ENCODE results near the gene NCK1. TPM values are rescaled to one million over a fixed set of nuclear protein-coding genes. Genes with fewer than 3 reads are reported as not detected.

Gene NCK1
- total RNA-seq, 1 donor from 2014 or later = 54.3 TPM

GRCh38 chr3:136932978-136933772 lies 71.2 kb downstream of the NCK1 start:
- intact Hi-C loops (cut with DNase I) = no loop called here
- no peak for DNase-seq (ENCODE audit: low spot score)
- no peak for ATAC-seq

GRCh38 chr3:136937175-136937574 lies 75.2 kb downstream of the NCK1 start:
- intact Hi-C loops (cut with DNase I) = no loop called here
- no peak for ATAC-seq
- no peak for DNase-seq (ENCODE audit: low spot score)

GRCh38 chr3:136937851-136938250 lies 75.8 kb downstream of the NCK1 start:
- intact Hi-C loops (cut with DNase I) = no loop called here
- DNase-seq (ENCODE audit: low spot score) = no peak
- ATAC-seq = no peak

GRCh38 chr3:136938334-136938733 lies 76.3 kb downstream of the NCK1 start:
- DNase-seq (ENCODE audit: low spot score) (no peak), ATAC-seq (no peak)
- intact Hi-C loops (cut with DNase I) = no loop called here

- intact Hi-C loops (cut with DNase I) = no loop called here
- ATAC-seq = no peak
- no peak for DNase-seq (ENCODE audit: low spot score)
Measured at GRCh38 chr3:136939489-136939888, 77.5 kb downstream of the NCK1 start.

- intact Hi-C loops (cut with DNase I) = no loop called here
- no peak for ATAC-seq
- no peak for DNase-seq (ENCODE audit: low spot score)
Measured at GRCh38 chr3:136942803-136943202, 80.8 kb downstream of the NCK1 start.

- no peak for ATAC-seq
- intact Hi-C loops (cut with DNase I) = no loop called here
Measured at GRCh38 chr3:136943436-136943835, 81.4 kb downstream of the NCK1 start.

GRCh38 chr3:136946978-136947377 lies 85.0 kb downstream of the NCK1 start:
- no peak for DNase-seq (ENCODE audit: low spot score)
- ATAC-seq = no peak
- intact Hi-C loops (cut with DNase I) = no loop called here

More at GRCh38 chr3:136943436-136943835, 81.4 kb downstream of the NCK1 start:
- DNase-seq (ENCODE audit: low spot score) = no peak

- ATAC-seq (no peak), DNase-seq (ENCODE audit: low spot score) (no peak)
- intact Hi-C loops (cut with DNase I) = no loop called here
Measured at GRCh38 chr3:136947477-136947876, 85.5 kb downstream of the NCK1 start.

- ATAC-seq (no peak), DNase-seq (ENCODE audit: low spot score) (no peak)
- intact Hi-C loops (cut with DNase I) = no loop called here
Measured at GRCh38 chr3:136949146-136949545, 87.1 kb downstream of the NCK1 start.

GRCh38 chr3:136949708-136950107 lies 87.7 kb downstream of the NCK1 start:
- intact Hi-C loops (cut with DNase I) = no loop called here
- DNase-seq (ENCODE audit: low spot score) (no peak), ATAC-seq (no peak)

GRCh38 chr3:136950623-136951022 lies 88.6 kb downstream of the NCK1 start:
- no peak for ATAC-seq
- no peak for DNase-seq (ENCODE audit: low spot score)
- intact Hi-C loops (cut with DNase I) = no loop called here

- DNase-seq (ENCODE audit: low spot score) = no peak
- no peak for ATAC-seq
- intact Hi-C loops (cut with DNase I) = no loop called here
Measured at GRCh38 chr3:136952292-136952691, 90.3 kb downstream of the NCK1 start.

GRCh38 chr3:136954251-136954650 lies 92.2 kb downstream of the NCK1 start:
- intact Hi-C loops (cut with DNase I) = no loop called here
- no peak for ATAC-seq

GRCh38 chr3:136954980-136955780 lies 93.2 kb downstream of the NCK1 start:
- no peak for ATAC-seq
- intact Hi-C loops (cut with DNase I) = no loop called here

More at GRCh38 chr3:136954251-136954650, 92.2 kb downstream of the NCK1 start:
- no peak for DNase-seq (ENCODE audit: low spot score)

GRCh38 chr3:136955813-136956212 lies 93.8 kb downstream of the NCK1 start:
- intact Hi-C loops (cut with DNase I) = no loop called here
- DNase-seq (ENCODE audit: low spot score) (no peak), ATAC-seq (peak; percentile 39)

More at GRCh38 chr3:136954980-136955780, 93.2 kb downstream of the NCK1 start:
- DNase-seq (ENCODE audit: low spot score) = no peak

- DNase-seq (ENCODE audit: low spot score) (no peak), ATAC-seq (no peak)
- intact Hi-C loops (cut with DNase I) = no loop called here
Measured at GRCh38 chr3:136956971-136957370, 95.0 kb downstream of the NCK1 start.

- ATAC-seq (peak; percentile 91), DNase-seq (ENCODE audit: low spot score) (no peak)
Measured at GRCh38 chr3:136957751-136958288, 95.8 kb downstream of the NCK1 start, which contains the start of gene IL20RB. TSS of gene IL20RB (plus strand) at chr3:136957983. CDS start at chr3:136958114, 131 bp downstream.

GRCh38 chr3:136958939-136959338 lies 96.9 kb downstream of the NCK1 start:
- intact Hi-C loops (cut with DNase I) = no loop called here
- no peak for ATAC-seq
- no peak for DNase-seq (ENCODE audit: low spot score)

More at GRCh38 chr3:136957751-136958288, 95.8 kb downstream of the NCK1 start, which contains the start of gene IL20RB:
- intact Hi-C loops (cut with DNase I) = no loop called here

GRCh38 chr3:136959599-136959998 lies 97.6 kb downstream of the NCK1 start:
- DNase-seq (ENCODE audit: low spot score) (no peak), ATAC-seq (no peak)
- intact Hi-C loops (cut with DNase I) = no loop called here
